ENCODE data around the gene GID8.

DNA sequence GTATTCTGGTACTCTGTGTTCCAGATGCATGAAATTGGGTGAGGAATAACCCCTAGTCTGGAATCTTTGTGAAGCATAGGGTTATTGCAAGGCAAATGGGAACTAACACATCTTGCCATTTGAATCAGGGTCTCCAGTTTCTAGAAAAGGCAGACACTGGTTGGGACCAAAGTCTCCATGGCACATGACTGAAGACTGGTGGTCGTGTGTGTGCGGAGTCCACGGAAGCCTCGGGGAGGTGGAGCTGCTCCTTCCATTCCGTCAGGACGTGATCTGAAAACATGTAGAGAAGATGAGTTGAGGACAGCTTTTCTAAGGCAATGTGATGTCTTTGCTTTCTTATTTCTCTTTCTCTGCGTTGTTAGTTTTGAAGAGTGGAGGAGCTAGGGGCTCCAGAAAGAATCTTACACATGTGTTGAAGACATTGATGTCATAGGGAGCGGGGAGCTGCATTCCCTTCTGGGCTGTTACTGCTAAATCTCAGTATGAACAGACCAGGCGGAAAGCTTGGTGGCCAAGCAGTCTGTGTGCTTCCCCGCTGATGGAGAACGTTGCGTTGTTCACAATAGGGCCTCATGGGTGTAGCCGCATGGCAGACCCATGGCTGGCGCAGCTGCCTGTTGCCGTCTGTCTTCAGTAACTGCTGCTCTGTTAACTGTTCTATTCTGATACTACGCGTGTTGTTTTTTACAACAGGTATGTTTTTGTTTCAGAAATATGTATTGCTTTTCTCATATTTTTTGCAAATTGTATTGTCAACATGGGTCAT is 9.8 kb downstream of the GID8 start:
- TF ChIP-seq, protein P1, sequence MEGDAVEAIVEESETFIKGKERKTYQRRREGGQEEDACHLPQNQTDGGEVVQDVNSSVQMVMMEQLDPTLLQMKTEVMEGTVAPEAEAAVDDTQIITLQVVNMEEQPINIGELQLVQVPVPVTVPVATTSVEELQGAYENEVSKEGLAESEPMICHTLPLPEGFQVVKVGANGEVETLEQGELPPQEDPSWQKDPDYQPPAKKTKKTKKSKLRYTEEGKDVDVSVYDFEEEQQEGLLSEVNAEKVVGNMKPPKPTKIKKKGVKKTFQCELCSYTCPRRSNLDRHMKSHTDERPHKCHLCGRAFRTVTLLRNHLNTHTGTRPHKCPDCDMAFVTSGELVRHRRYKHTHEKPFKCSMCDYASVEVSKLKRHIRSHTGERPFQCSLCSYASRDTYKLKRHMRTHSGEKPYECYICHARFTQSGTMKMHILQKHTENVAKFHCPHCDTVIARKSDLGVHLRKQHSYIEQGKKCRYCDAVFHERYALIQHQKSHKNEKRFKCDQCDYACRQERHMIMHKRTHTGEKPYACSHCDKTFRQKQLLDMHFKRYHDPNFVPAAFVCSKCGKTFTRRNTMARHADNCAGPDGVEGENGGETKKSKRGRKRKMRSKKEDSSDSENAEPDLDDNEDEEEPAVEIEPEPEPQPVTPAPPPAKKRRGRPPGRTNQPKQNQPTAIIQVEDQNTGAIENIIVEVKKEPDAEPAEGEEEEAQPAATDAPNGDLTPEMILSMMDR (IDR thresholded peaks at IDR 0.05) = no peak
- TF ChIP-seq EP300 (IDR thresholded peaks at IDR 0.05) = no peak
- no peak for TF ChIP-seq POLR2A (IDR thresholded peaks at IDR 0.05)
